Caco-2 (cell line): ENCODE data around the gene CMSS1. TPM values are rescaled to one million over a fixed set of nuclear protein-coding genes. Genes with fewer than 3 reads are reported as not detected.

Experiments
- BruUV-seq: library from RNA; stranded (reverse); fragments of 400-500 nt; replicated peaks from 2 replicates; lab custom pipeline; 2021; lab: Mats Ljungman, UMichigan
- CTCF ChIA-PET: fragments of 300-600 bp; sonication (Branson Sonifier 250); formaldehyde crosslinking; loops from one replicate; lab custom pipeline; 2022; ENCODE audit warnings: antibody characterized with exemption; lab: Charles Lee
- POLR2A ChIA-PET: fragments of 300-600 bp; sonication (Branson Sonifier 250); formaldehyde crosslinking; loops from one replicate; lab custom pipeline; 2022; ENCODE audit warnings: antibody characterized with exemption; lab: Charles Lee
- DNase-seq, 2 experiments: peaks; one replicate each; pipeline versions ENCODE4 v3.0.0 to v3.0.0-alpha.2; 2020 to 2022
- H3K27me3 ChIP-seq: replicated peaks from 2 replicates; pipeline ENCODE4 v1.6.0; 2011; ENCODE audit warnings: low read length; ENCODE audit not compliant: control insufficient read depth, insufficient read depth
- H3K36me3 ChIP-seq: 2 replicates; pipeline ENCODE4 v1.5.1; 2011; ENCODE audit warnings: low read length; ENCODE audit not compliant: control insufficient read depth, insufficient read depth
- H3K4me1 ChIP-seq: fragments of 250-450 bp; sonication (Bioruptor Pico); 2 replicates; pipeline ENCODE4 v1.5.1; 2020; ENCODE audit warnings: mild to moderate bottlenecking
- H3K4me3 ChIP-seq: 2 replicates; pipeline ENCODE4 v1.5.1; 2011; ENCODE audit warnings: low read depth, mild to moderate bottlenecking, control low read depth, low read length
- H3K9me3 ChIP-seq: fragments of 250-450 bp; sonication (Bioruptor Pico); 2 replicates; pipeline ENCODE4 v1.5.1; 2020; ENCODE audit warnings: mild to moderate bottlenecking, moderate library complexity
- H3K27ac Mint-ChIP-seq: one replicate; pipeline ENCODE4 v1.8.0; 2022; ENCODE audit warnings: mixed read lengths; ENCODE audit not compliant: unreplicated experiment
- H3K27me3 Mint-ChIP-seq: one replicate; pipeline ENCODE4 v1.8.0; 2022; ENCODE audit warnings: mixed read lengths; ENCODE audit not compliant: insufficient read depth, unreplicated experiment
- H3K36me3 Mint-ChIP-seq: one replicate; pipeline ENCODE4 v1.8.0; 2022; ENCODE audit warnings: mild to moderate bottlenecking, mixed read lengths; ENCODE audit not compliant: insufficient read depth, unreplicated experiment
- H3K4me1 Mint-ChIP-seq: one replicate; pipeline ENCODE4 v1.8.0; 2022; ENCODE audit warnings: low read depth, mixed read lengths; ENCODE audit not compliant: unreplicated experiment
- H3K4me3 Mint-ChIP-seq: one replicate; pipeline ENCODE4 v1.8.0; 2022; ENCODE audit warnings: mild to moderate bottlenecking, moderate library complexity, mixed read lengths; ENCODE audit not compliant: unreplicated experiment
- H3K9me3 Mint-ChIP-seq: one replicate; pipeline ENCODE4 v1.8.0; 2022; ENCODE audit warnings: mixed read lengths; ENCODE audit not compliant: unreplicated experiment
- CTCF ChIP-seq, 2 experiments: fragments of 200-600 bp in 1 of 2; IDR thresholded peaks; 1 replicate in 1 of 2; 2 replicates in 1 of 2; pipeline versions ENCODE4 v1.5.1 to v1.8.0; 2011 to 2022; ENCODE audit warnings: antibody characterized with exemption in 1 of 2, control low read depth in 1 of 2, inconsistent platforms in 1 of 2, low read depth in 1 of 2, low read length in 1 of 2, mild to moderate bottlenecking in 1 of 2, moderate library complexity in 1 of 2; ENCODE audit not compliant: insufficient read depth in 1 of 2, severe bottlenecking in 1 of 2, unreplicated experiment in 1 of 2
- intact Hi-C: fragments of 100-400 bp; cut with micrococcal nuclease; formaldehyde crosslinking; loops from one replicate; pipeline ENCODE4 v1.10.0; 2022; ENCODE audit not compliant: unreplicated experiment
- total RNA-seq: library from RNA; stranded (reverse); gene quantifications from 2 replicates; pipeline ENCODE4 v1.2.3, GENCODE V29; 2022

Gene CMSS1
- total RNA-seq, 1 experiment from 2014 or later = 54.4 TPM

GRCh38 chr3:100184948-100185570 is 367.4 kb downstream of the CMSS1 start:
- no peak for DNase-seq
- peaks cover 6% of the 10 kb centered on the region for H3K36me3 Mint-ChIP-seq
- POLR2A ChIA-PET = no interaction called here
- CTCF ChIA-PET = no interaction called here
- Histone ChIP-seq H3K9me3 (no peaks in the 10 kb centered on the region; the same call in 1 of the 2 replicates), H3K36me3 (no peaks in the 10 kb centered on the region), H3K4me3 (no peak overlapping the region), H3K27me3 (no peaks in the 10 kb centered on the region), H3K4me1 (no peaks in the 10 kb centered on the region)
- intact Hi-C loops = loop anchor here (5.0 kb wide), 2 partner anchors 118 to 343 kb away; no protein-coding TSS in a partner anchor
- H3K27ac Mint-ChIP-seq = no peak overlapping the region
- peaks cover 6% of the 10 kb centered on the region for H3K9me3 Mint-ChIP-seq
- no peak for TF ChIP-seq CTCF (IDR thresholded peaks at IDR 0.05; ENCODE audit: insufficient read depth in 1 of 2, low read depth in 1 of 2, low read length in 1 of 2, severe bottlenecking in 1 of 2, unreplicated experiment in 1 of 2)
- H3K4me1 Mint-ChIP-seq = no peaks in the 10 kb centered on the region
- H3K27me3 Mint-ChIP-seq = no peaks in the 10 kb centered on the region
- H3K4me3 Mint-ChIP-seq = no peak overlapping the region
- no TSS peak for BruUV-seq

- Histone ChIP-seq H3K4me3 (no peak overlapping the region), H3K4me1 (no peaks in the 10 kb centered on the region), H3K27me3 (no peaks in the 10 kb centered on the region), H3K36me3 (no peaks in the 10 kb centered on the region), H3K9me3 (no peaks in the 10 kb centered on the region)
- intact Hi-C loops = loop anchor here (5.0 kb wide), 2 partner anchors 119 to 344 kb away; no protein-coding TSS in a partner anchor
- TF ChIP-seq CTCF (IDR thresholded peaks at IDR 0.05; ENCODE audit: insufficient read depth in 1 of 2, low read depth in 1 of 2, low read length in 1 of 2, severe bottlenecking in 1 of 2, unreplicated experiment in 1 of 2) = no peak
- no peaks in the 10 kb centered on the region for H3K9me3 Mint-ChIP-seq
- H3K36me3 Mint-ChIP-seq = no peaks in the 10 kb centered on the region
- no peak overlapping the region for H3K4me3 Mint-ChIP-seq
- ChIA-PET CTCF (interaction anchor here (0.6 kb wide), 1 partner anchor 68 kb away, joined by 4 read pairs; no protein-coding TSS in a partner anchor), POLR2A (interaction anchor here (0.6 kb wide), 1 partner anchor 78 kb away, joined by 5 read pairs; no protein-coding TSS in a partner anchor)
- H3K27me3 Mint-ChIP-seq = no peaks in the 10 kb centered on the region
- no TSS peak for BruUV-seq
- no peak for DNase-seq
- no peak overlapping the region for H3K27ac Mint-ChIP-seq
- no peaks in the 10 kb centered on the region for H3K4me1 Mint-ChIP-seq
Observed at GRCh38 chr3:100185847-100186246, 368.2 kb downstream of the CMSS1 start.

GRCh38 chr3:100189444-100189964 is 371.8 kb downstream of the CMSS1 start:
- POLR2A ChIA-PET = no interaction called here
- no peaks in the 10 kb centered on the region for H3K4me1 Mint-ChIP-seq

More at GRCh38 chr3:100189444-100189964, 371.8 kb downstream of the CMSS1 start:
- DNase-seq = no peak
- Histone ChIP-seq H3K27me3 (no peaks in the 10 kb centered on the region), H3K4me3 (no peak overlapping the region), H3K36me3 (no peaks in the 10 kb centered on the region), H3K9me3 (no peaks in the 10 kb centered on the region), H3K4me1 (no peaks in the 10 kb centered on the region)
- Mint-ChIP-seq H3K9me3 (peaks cover 6% of the 10 kb centered on the region), H3K4me3 (no peak overlapping the region), H3K27me3 (no peaks in the 10 kb centered on the region), H3K27ac (no peak overlapping the region), H3K36me3 (no peaks in the 10 kb centered on the region)
- CTCF ChIA-PET = no interaction called here
- intact Hi-C loops = loop anchor here (5.0 kb wide), 2 partner anchors 122 to 347 kb away; no protein-coding TSS in a partner anchor
- TF ChIP-seq CTCF (IDR thresholded peaks at IDR 0.05; ENCODE audit: insufficient read depth in 1 of 2, low read depth in 1 of 2, low read length in 1 of 2, severe bottlenecking in 1 of 2, unreplicated experiment in 1 of 2) = no peak
- no TSS peak for BruUV-seq
